A673 (cell line): ENCODE measurements around the gene HSD11B2.

Experiments
- CTCF ChIP-seq: fragments of 300-800, 200-600 bp; sonication (generic); conservative IDR thresholded peaks from 2 replicates; pipeline ENCODE4 v1.5.1; 2017; ENCODE audit warnings: low read depth, mild to moderate bottlenecking, antibody characterized with exemption, low read length, moderate library complexity, mixed read lengths
- EZH2 ChIP-seq: fragments of 200-600 bp; sonication (generic); IDR thresholded peaks from 2 replicates; pipeline ENCODE4 v1.6.1; 2017; ENCODE audit warnings: borderline replicate concordance, low read depth, mild to moderate bottlenecking, mixed read lengths, antibody characterized with exemption, low read length; ENCODE audit not compliant: poor library complexity, severe bottlenecking

DNA sequence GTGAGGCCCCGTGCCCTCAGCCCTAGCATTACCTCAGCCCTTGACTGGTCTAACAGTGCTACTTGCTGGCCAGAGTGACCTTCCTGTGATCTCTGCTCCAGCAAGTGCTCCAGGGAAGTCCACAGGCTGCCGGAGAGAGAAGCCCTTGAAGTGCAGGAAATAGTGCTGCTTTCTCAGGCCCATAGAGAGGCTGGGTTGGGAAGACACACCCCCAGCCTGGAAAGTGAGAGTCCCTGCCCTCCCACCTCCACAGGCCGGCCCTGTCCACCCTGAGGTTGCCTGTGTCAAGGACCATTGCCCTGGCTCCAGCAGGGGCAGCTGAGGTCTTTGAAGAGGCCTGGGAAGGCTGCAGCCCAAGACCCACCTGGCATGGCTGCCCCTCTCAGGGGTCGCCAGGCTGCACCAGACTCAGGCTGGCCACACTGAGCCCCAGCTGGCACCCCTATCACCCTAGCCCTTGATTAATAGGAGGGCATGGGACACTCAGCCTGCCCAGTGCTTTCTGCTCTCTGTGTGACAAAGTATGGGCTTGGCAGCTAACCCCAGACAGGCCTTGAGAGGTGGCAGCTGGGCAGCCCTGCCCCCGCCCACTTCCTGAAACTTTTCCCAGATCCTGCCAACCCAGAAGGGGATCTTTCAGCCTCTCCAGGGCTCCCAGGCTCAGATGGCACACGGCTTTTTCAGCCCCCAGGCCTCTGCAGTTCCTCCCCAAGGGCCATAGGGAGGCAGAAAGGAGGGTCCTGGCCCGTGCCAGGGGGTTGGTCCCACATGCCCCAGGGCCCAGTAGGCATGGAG, 28.3 kb downstream of the HSD11B2 start:
- TF ChIP-seq CTCF: no peak
- no peak for TF ChIP-seq EZH2
